Stimulated activated memory B cell treated with anti-CD40 and anti-IgM and Interleukin-4, amounts not matched to agents 10 μg/mL and 1 μg/mL and 100 μg/mL, for 72 hours (primary cell): Measurements from ENCODE around the gene GLIS1.

Source experiments
- ATAC-seq: fragments of 150-1000 bp; cut with Tn5 transposase; 2 replicates; pipeline ENCODE4 v1.10.0; 2021
- H3K27ac Mint-ChIP-seq: one replicate; pipeline ENCODE4 v1.8.0; 2022; ENCODE audit warnings: mild to moderate bottlenecking, mixed read lengths
- H3K27me3 Mint-ChIP-seq: one replicate; pipeline ENCODE4 v1.8.0; 2022; ENCODE audit warnings: mixed read lengths
- H3K36me3 Mint-ChIP-seq: one replicate; pipeline ENCODE4 v1.8.0; 2022; ENCODE audit warnings: mixed read lengths
- H3K4me1 Mint-ChIP-seq: one replicate; pipeline ENCODE4 v1.8.0; 2022; ENCODE audit warnings: mixed read lengths
- H3K4me3 Mint-ChIP-seq: one replicate; pipeline ENCODE4 v1.8.0; 2022; ENCODE audit warnings: mild to moderate bottlenecking, moderate library complexity, mixed read lengths
- H3K9me3 Mint-ChIP-seq: one replicate; pipeline ENCODE4 v1.8.0; 2022; ENCODE audit warnings: mixed read lengths

GLIS1 gene

DNA sequence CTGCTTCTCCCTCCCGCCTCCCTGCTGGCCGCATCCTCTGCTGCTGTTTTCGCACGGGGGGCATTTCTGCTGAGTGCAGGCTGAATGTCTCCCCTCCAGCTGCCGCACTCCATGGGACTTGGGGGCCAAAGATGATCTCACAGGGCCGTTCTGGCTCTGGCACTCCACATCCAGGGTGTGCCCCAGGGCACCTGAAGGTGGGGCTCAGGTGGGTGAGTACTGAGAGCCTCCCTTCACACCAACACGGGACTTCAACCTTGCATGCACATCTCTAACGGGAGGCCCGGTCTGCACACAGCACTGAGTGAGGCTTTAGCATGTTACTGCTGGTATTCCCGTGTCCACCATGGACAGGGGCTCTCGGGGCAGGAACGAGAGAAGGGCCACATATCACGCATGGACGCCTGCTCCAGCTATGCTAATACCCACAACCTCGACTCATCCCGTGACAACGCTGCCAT, 190.9 kb downstream of the GLIS1 start:
- no peak for ATAC-seq
- Mint-ChIP-seq H3K27me3 (peaks cover 48% of the 10 kb centered on the region), H3K4me1 (no peaks in the 10 kb centered on the region), H3K9me3 (no peaks in the 10 kb centered on the region), H3K4me3 (no peak overlapping the region), H3K36me3 (no peaks in the 10 kb centered on the region), H3K27ac (no peak overlapping the region)

DNA sequence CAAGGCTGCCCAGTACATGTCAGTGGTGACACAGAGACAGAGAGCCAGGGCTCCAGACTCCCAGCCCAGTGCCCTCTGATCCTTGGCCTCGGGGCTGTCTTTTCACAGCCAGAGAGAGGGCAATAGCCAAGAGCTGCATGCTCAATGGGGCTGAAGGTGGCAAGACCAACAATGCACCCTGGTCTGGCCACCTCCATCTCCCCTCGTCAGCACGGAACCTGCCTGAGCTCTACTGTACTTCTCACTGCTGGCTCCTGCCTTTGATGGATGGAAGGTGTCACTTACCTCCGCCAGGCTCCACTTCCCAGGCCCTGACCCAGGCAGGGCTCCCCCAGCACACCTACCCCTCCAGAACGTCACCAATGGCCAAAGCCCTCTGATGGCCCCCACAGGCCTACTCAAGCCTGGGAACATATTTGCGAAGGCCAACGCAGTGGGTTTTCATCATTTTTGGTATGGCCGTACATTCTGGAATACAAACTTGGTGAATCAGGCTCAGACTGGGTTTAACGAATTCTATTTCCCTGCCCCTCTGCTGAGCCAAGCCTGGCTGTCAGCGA, 191.7 kb downstream of the GLIS1 start:
- no peaks in the 10 kb centered on the region for H3K36me3 Mint-ChIP-seq
- H3K27ac Mint-ChIP-seq: no peak overlapping the region
- ATAC-seq: no peak
- H3K27me3 Mint-ChIP-seq: peaks cover 44% of the 10 kb centered on the region
- no peaks in the 10 kb centered on the region for H3K9me3 Mint-ChIP-seq
- H3K4me3 Mint-ChIP-seq: no peak overlapping the region
- H3K4me1 Mint-ChIP-seq: no peaks in the 10 kb centered on the region

- H3K27me3 Mint-ChIP-seq: peaks cover 37% of the 10 kb centered on the region
- H3K4me3 Mint-ChIP-seq: no peak overlapping the region
- no peak for ATAC-seq
- H3K4me1 Mint-ChIP-seq: no peaks in the 10 kb centered on the region
- no peaks in the 10 kb centered on the region for H3K36me3 Mint-ChIP-seq
- H3K9me3 Mint-ChIP-seq: no peaks in the 10 kb centered on the region
- no peak overlapping the region for H3K27ac Mint-ChIP-seq
Observed at GRCh38 chr1:53546409-53547155, 192.4 kb downstream of the GLIS1 start.

GRCh38 chr1:53545663-53546408, 193.1 kb downstream of the GLIS1 start:
- ATAC-seq: no peak
- Mint-ChIP-seq H3K9me3 (no peaks in the 10 kb centered on the region), H3K36me3 (no peaks in the 10 kb centered on the region), H3K27ac (no peak overlapping the region), H3K27me3 (peaks cover 33% of the 10 kb centered on the region), H3K4me1 (no peaks in the 10 kb centered on the region), H3K4me3 (no peak overlapping the region)

GRCh38 chr1:53544728-53545515, 194.0 kb downstream of the GLIS1 start:
- Mint-ChIP-seq H3K27ac (no peak overlapping the region), H3K36me3 (no peaks in the 10 kb centered on the region), H3K4me3 (no peak overlapping the region), H3K27me3 (peaks cover 34% of the 10 kb centered on the region), H3K9me3 (no peaks in the 10 kb centered on the region), H3K4me1 (no peaks in the 10 kb centered on the region)
- ATAC-seq: no peak

GRCh38 chr1:53543778-53544695, 194.9 kb downstream of the GLIS1 start:
- no peak overlapping the region for H3K4me3 Mint-ChIP-seq
- H3K27me3 Mint-ChIP-seq: peaks cover 37% of the 10 kb centered on the region
- H3K27ac Mint-ChIP-seq: no peak overlapping the region
- ATAC-seq: no peak
- no peaks in the 10 kb centered on the region for H3K9me3 Mint-ChIP-seq
- no peaks in the 10 kb centered on the region for H3K36me3 Mint-ChIP-seq
- no peaks in the 10 kb centered on the region for H3K4me1 Mint-ChIP-seq

GRCh38 chr1:53543130-53543777, 195.7 kb downstream of the GLIS1 start:
- no peak for ATAC-seq
- no peaks in the 10 kb centered on the region for H3K4me1 Mint-ChIP-seq
- peaks cover 36% of the 10 kb centered on the region for H3K27me3 Mint-ChIP-seq
- H3K27ac Mint-ChIP-seq: no peak overlapping the region
- H3K4me3 Mint-ChIP-seq: no peak overlapping the region
- H3K9me3 Mint-ChIP-seq: no peaks in the 10 kb centered on the region
- no peaks in the 10 kb centered on the region for H3K36me3 Mint-ChIP-seq

DNA sequence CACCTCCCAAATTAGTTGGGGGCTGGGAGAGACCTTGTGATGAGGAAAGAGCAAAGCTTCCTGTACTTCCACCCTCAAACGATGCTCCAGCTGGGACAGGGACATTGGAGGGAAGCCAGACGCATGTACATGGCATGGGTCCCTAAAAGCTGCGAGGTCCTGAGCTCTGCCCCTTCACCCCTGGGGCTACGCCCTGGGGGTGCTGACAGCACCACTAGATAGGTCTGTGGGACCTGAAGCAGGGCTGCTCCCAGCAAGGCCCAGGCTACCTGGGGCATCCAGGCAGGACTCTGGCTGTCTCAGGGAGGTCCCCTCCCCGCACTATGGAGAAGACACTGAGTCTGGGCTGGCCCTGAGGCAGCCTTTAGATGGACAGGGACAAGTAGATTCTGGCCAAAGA, 196.4 kb downstream of the GLIS1 start:
- no peaks in the 10 kb centered on the region for H3K9me3 Mint-ChIP-seq
- H3K27ac Mint-ChIP-seq: no peak overlapping the region
- peaks cover 36% of the 10 kb centered on the region for H3K27me3 Mint-ChIP-seq
- H3K36me3 Mint-ChIP-seq: no peaks in the 10 kb centered on the region
- H3K4me1 Mint-ChIP-seq: no peaks in the 10 kb centered on the region
- ATAC-seq: no peak
- no peak overlapping the region for H3K4me3 Mint-ChIP-seq

DNA sequence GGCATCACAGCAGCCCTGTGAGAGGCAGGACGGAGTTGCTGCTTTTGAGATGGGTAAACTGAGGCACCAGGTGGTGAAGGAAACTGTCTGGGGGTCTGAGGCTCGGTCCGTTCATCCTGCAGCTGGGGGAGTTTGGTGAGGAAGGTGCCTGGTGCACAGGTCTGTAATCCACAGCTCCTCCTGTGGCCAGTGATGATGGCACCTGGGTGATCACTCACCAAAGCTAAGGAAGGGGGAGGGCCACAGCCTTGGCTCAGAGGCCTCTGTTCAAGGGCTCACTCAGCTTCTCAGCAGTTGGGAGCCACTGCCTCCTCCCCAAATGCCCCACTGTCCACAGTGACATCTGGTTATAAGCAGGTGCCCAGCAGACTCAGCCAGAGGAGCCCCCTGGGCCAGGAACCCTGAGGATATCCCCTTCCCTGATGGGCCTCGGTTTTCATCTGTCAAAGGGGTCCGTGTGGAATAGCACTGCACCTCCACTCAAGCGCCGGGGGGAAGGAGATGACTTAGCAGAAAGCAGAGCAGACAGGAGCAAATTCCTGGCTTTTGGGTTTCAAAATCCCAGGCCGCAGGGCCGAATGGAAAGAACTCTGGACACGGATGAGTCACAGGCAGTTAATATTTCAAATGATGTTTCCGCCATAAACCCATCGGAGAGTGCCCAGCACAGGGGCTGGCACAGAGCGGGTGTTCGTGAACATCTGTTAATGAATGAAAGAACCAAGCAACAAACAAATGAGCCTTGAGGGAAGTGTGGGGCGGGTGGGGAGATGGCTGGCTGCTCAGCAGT, 197.0 kb downstream of the GLIS1 start:
- no peak for ATAC-seq
- no peak overlapping the region for H3K27ac Mint-ChIP-seq
- peaks cover 35% of the 10 kb centered on the region for H3K27me3 Mint-ChIP-seq
- no peaks in the 10 kb centered on the region for H3K9me3 Mint-ChIP-seq
- H3K4me1 Mint-ChIP-seq: no peaks in the 10 kb centered on the region
- H3K4me3 Mint-ChIP-seq: no peak overlapping the region
- H3K36me3 Mint-ChIP-seq: no peaks in the 10 kb centered on the region

DNA sequence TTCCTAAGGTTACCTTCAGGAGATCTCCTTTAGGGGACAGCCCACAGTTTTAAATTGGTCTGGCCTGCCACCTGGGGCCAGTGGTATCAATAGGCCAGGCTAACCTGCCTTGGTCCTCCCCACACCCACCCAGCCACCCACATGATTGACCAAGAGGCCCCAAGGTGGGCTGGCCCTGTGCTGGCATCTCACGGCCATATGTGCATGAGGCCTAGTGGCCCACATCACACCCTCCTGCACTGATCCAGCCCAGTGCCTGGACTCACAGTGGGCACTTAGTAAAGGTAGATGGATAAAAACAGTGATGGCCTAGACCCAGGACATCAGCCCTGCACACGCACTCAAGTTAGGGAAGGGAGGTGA, 197.7 kb downstream of the GLIS1 start:
- H3K4me3 Mint-ChIP-seq: no peak overlapping the region
- no peaks in the 10 kb centered on the region for H3K36me3 Mint-ChIP-seq
- no peaks in the 10 kb centered on the region for H3K9me3 Mint-ChIP-seq
- no peak for ATAC-seq
- H3K4me1 Mint-ChIP-seq: no peaks in the 10 kb centered on the region
- H3K27ac Mint-ChIP-seq: no peak overlapping the region
- H3K27me3 Mint-ChIP-seq: peaks cover 30% of the 10 kb centered on the region

GRCh38 chr1:53540604-53541262, 198.2 kb downstream of the GLIS1 start:
- no peak overlapping the region for H3K4me3 Mint-ChIP-seq
- H3K36me3 Mint-ChIP-seq: no peaks in the 10 kb centered on the region
- H3K9me3 Mint-ChIP-seq: no peaks in the 10 kb centered on the region
- no peaks in the 10 kb centered on the region for H3K4me1 Mint-ChIP-seq
- peaks cover 34% of the 10 kb centered on the region for H3K27me3 Mint-ChIP-seq
- no peak for ATAC-seq
- H3K27ac Mint-ChIP-seq: no peak overlapping the region

DNA sequence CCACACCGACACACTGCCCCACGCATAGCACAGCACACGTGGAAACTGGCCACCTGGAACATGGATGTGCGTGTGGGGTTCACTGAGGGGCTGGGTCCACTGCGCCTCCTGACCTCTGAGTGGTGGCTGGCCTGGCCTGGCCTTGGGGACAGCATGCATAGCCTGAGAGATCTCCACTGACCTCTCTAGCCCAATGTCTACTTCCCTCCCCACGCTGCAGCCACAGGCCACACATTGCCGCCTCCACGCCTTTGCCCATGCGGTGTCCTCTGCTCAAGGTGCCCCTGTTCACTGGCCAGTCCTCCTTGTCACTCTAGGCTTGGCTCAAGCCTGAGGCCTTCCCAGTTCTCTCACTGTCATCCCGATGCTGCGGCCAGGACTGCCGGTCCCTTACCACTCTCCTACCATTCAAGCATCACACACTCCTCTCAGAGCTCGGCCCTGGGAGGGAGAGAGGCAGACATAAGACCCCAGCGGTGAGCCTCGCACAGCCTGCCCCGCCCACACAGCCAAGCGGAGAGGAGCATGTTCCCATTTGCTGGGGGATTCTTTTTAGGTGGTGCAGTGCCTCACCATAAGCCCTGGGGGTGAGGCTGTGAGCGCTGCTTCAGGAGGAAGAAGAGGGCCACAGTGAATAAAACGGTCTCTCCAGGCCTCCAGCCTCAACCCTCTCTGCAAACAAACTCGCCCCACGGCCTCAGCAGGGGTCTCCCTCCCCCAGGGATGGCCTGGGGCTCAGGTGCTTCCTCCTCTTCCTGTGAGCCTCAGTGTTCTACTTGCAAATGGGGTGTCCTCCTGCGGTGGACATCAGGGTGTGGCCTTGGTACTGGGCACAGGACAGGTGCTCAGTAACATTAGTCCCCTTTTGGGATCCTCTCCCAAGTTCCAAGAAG, 199.0 kb downstream of the GLIS1 start:
- Mint-ChIP-seq H3K27ac (no peak overlapping the region), H3K4me3 (no peak overlapping the region), H3K36me3 (no peaks in the 10 kb centered on the region), H3K4me1 (no peaks in the 10 kb centered on the region), H3K27me3 (peaks cover 34% of the 10 kb centered on the region), H3K9me3 (no peaks in the 10 kb centered on the region)
- ATAC-seq: no peak
